K562 (cell line): Measurements from ENCODE around the gene B3GALT4. TPM values are rescaled to one million over a fixed set of nuclear protein-coding genes. Genes with fewer than 3 reads are reported as not detected.

Experiments used
- CBX3 ChIP-seq, 2 experiments: IDR thresholded peaks; 1 replicate in 1 of 2; 2 replicates in 1 of 2; pipeline ENCODE4 v1.6.1; 2012; ENCODE audit warnings: inconsistent platforms in 2 of 2, low read length in 2 of 2, borderline replicate concordance in 1 of 2, control low read depth in 1 of 2
- EHMT2 ChIP-seq: fragments of 450-650 bp; IDR thresholded peaks from 2 replicates; pipeline ENCODE4 v1.6.1; 2018; ENCODE audit warnings: antibody characterized with exemption
- ELK3 ChIP-seq: fragments of 450-650 bp; formaldehyde crosslinking; IDR thresholded peaks from 2 replicates; pipeline ENCODE4 v1.4.0; 2020; ENCODE audit warnings: mild to moderate bottlenecking
- ERF ChIP-seq: fragments of 450-650 bp; formaldehyde crosslinking; IDR thresholded peaks from 2 replicates; pipeline ENCODE4 v1.4.0; 2020; ENCODE audit warnings: mild to moderate bottlenecking, mixed read lengths
- ILK ChIP-seq: fragments of 450-650 bp; IDR thresholded peaks from 2 replicates; pipeline ENCODE4 v1.6.1; 2016; ENCODE audit warnings: missing genetic modification characterization, low read depth, mild to moderate bottlenecking, missing compliant biosample characterization, moderate library complexity, borderline replicate concordance
- KAT7 ChIP-seq: sonication (generic); formaldehyde crosslinking; IDR thresholded peaks from 2 replicates; pipeline ENCODE4 v1.8.0; 2022; ENCODE audit warnings: missing genetic modification reagents, mild to moderate bottlenecking, borderline replicate concordance
- NR2C2 ChIP-seq, 2 experiments: fragments of 200-800 bp in 1 of 2; sonication (Bioruptor generic) in 1 of 2; sonication (generic) in 1 of 2; formaldehyde crosslinking in 1 of 2; IDR thresholded peaks; 2 replicates each; pipeline versions ENCODE4 v1.6.1 to v1.8.0; 2016 to 2022; ENCODE audit warnings: mild to moderate bottlenecking in 1 of 2, missing compliant biosample characterization in 1 of 2, missing genetic modification characterization in 1 of 2, missing genetic modification reagents in 1 of 2
- PATZ1 ChIP-seq: fragments of 250-450 bp; sonication (Bioruptor Pico); IDR thresholded peaks from 2 replicates; pipeline ENCODE4 v1.5.0; 2020; ENCODE audit warnings: mild to moderate bottlenecking, borderline replicate concordance
- RBM25 ChIP-seq: fragments of 200-400 bp; formaldehyde crosslinking; IDR thresholded peaks from 2 replicates; pipeline ENCODE4 v1.6.1; 2018; ENCODE audit warnings: low read length, low read depth, moderate library complexity; ENCODE audit not compliant: severe bottlenecking
- SREBF1 ChIP-seq: fragments of 150-350 bp; IDR thresholded peaks from 2 replicates; pipeline ENCODE4 v1.6.1; 2014; ENCODE audit warnings: antibody characterized with exemption, low read depth, low read length, borderline replicate concordance
- USF2 ChIP-seq: sonication (generic); formaldehyde crosslinking; IDR thresholded peaks from 2 replicates; pipeline ENCODE4 v1.5.0; 2020; ENCODE audit warnings: missing genetic modification reagents
- ZBTB11 ChIP-seq, 3 experiments: fragments of 200-800 bp in 1 of 3; fragments of 250-450 bp in 1 of 3; fragments of 450-650 bp in 1 of 3; sonication (Bioruptor Pico) in 1 of 3; sonication (Bioruptor generic) in 1 of 3; formaldehyde crosslinking in 1 of 3; IDR thresholded peaks; 2 replicates each; pipeline versions ENCODE4 v1.6.1 to v1.8.0; 2016 to 2022; ENCODE audit warnings: mild to moderate bottlenecking in 2 of 3, missing genetic modification characterization in 2 of 3, missing compliant biosample characterization in 1 of 3, moderate library complexity in 1 of 3
- ZFPM2 ChIP-seq: fragments of 250-450 bp; sonication (Bioruptor Pico); IDR thresholded peaks from 2 replicates; pipeline ENCODE4 v1.5.1; 2022; ENCODE audit warnings: mild to moderate bottlenecking
- ZNF354B ChIP-seq: fragments of 250-450 bp; sonication (Bioruptor Pico); IDR thresholded peaks from 2 replicates; pipeline ENCODE4 v1.4.0; 2020
- ZNF639 ChIP-seq, 2 experiments: fragments of 200-800 bp in 1 of 2; sonication (Bioruptor generic) in 1 of 2; sonication (generic) in 1 of 2; formaldehyde crosslinking in 1 of 2; IDR thresholded peaks in 1 of 2; conservative IDR thresholded peaks in 1 of 2; 2 replicates each; pipeline versions ENCODE4 v1.5.0 to v1.6.1; 2016 to 2020; ENCODE audit warnings: missing compliant biosample characterization in 1 of 2, missing genetic modification characterization in 1 of 2, missing genetic modification reagents in 1 of 2
- polyA plus RNA-seq, 8 experiments: library from polyadenylated mRNA; depleted of rRNA in 4 of 8; stranded (reverse) in 5 of 8; unstranded in 3 of 8; fragments of >200 nt; fragmentation: Nextera tagmentation in 2 of 8; fragmentation: Illumina TruSeq in 1 of 8; extraction: Ambion mirVana in 2 of 8; extraction: Trizol in 1 of 8; gene quantifications; 2 replicates each; pipeline versions ENCODE4 v1.2.1 to v1.2.3, GENCODE V29; 2011 to 2014; ENCODE audit warnings: inconsistent platforms in 1 of 8, missing spikeins in 1 of 8
- total RNA-seq, 7 experiments: library from RNA; depleted of rRNA in 6 of 7; stranded (reverse); fragments of >200 nt in 6 of 7; fragmentation: Illumina TruSeq in 2 of 7; extraction: Trizol in 2 of 7; gene quantifications; 2 replicates each; pipeline versions ENCODE4 v1.2.1 to v1.2.3, GENCODE V29; 2011 to 2021; ENCODE audit warnings: low replicate concordance in 1 of 7

The B3GALT4 gene
- total and polyA plus RNA-seq, 9 of the 15 experiments (the other 6 are each of a cell fraction or from before 2014, with no cell fraction given) = 0.11 to 1.3 (median 0.53) TPM; not detected in 1

- TF ChIP-seq RBM25 (peak; percentile 60), ZNF354B (CRISPR knock-in tag) (0 out of 2 replicates have a peak, but pooled peaks have one; percentile 23), ELK3 (CRISPR knock-in tag) (no peak), ZBTB11 (CRISPR knock-in tag; IDR thresholded peaks at IDR 0.05) (peak in 1 of 3 experiments; percentile 92; a peak in 3 of 6 replicates), EHMT2 (no peak), ERF (CRISPR knock-in tag) (no peak), ZNF639 (CRISPR knock-in tag; conservative IDR thresholded peaks at IDR 0.05 in 1 of 2, IDR thresholded peaks at IDR 0.05 in 1 of 2) (peak in 1 of 2 experiments; percentile 89; a peak in 1 of 4 replicates), ILK (no peak), CBX3 (IDR thresholded peaks at IDR 0.05; ENCODE audit: borderline replicate concordance in 1 of 2, low read length in 2 of 2) (peak in 1 of 2 experiments; percentile 66; a peak in 1 of 3 replicates), USF2 (CRISPR knock-in tag) (no peak), ZFPM2 (no peak), PATZ1 (CRISPR knock-in tag) (no peak), KAT7 (peak; percentile 46; the same call in 1 of the 2 replicates), SREBF1 (no peak), NR2C2 (CRISPR knock-in tag; IDR thresholded peaks at IDR 0.05) (peak; percentile 98), NR2C2 (tag; IDR thresholded peaks at IDR 0.05) (peak; percentile 100)
Observed at GRCh38 chr6:33288921-33289783, 12.2 kb downstream of the B3GALT4 start, which contains the start of the genes PFDN6 and WDR46 (continued).
